ENCODE measurements around the gene ABHD14A. TPM values are rescaled to one million over a fixed set of nuclear protein-coding genes. Genes with fewer than 3 reads are reported as not detected.

Gene ABHD14A
- total RNA-seq, 4 donors from 2014 or later = 3.1 to 11.9 (median 8.3) TPM

DNA sequence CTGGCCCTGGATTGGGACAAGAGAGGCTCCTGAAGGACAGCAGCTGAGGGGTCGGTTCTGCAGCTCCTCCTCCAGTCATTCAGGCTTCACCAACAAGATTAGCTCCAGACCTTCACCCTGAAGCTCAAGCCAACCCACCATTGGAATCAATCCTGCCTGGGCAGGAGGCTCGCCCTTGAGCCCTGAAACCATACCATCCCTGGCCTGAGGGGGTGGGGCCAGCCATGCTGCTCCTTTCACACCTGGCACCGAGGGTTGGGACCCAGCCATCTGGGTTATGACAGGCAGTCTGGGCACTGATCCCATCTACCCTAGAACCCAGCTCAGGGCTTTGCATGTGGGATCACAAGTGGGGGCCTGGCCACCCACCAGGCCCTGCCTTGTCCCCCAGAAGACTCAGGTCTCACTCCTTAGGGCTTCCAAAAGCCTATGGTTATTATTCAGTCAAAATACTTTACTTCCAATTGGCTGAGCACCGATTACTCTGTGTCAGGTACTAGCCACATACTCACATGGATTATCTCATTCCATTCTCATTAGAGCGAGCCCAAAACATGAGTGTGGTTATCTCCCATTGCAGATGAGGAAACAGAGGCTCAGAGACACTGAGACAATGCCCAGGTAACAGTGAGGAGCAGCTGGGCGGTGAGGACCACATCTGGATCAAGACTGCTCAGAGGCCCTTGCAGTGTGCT is 4.1 kb upstream of the ABHD14A start:
- whole genome bisulfite sequencing = 63% methylated on average over 4 of the region's 6 CpGs
- H3K9me3 ChIP-seq = no peaks in the 10 kb centered on the region
- H3K4me3 ChIP-seq = no peak overlapping the region
- no peak overlapping the region for H3K27ac ChIP-seq
- H3K27me3 ChIP-seq = no peaks in the 10 kb centered on the region
- no peaks in the 10 kb centered on the region for H3K36me3 ChIP-seq
- DNase-seq (ENCODE audit: low spot score in 2 of 2) = no peak
- TF ChIP-seq POLR2AphosphoS5 (IDR thresholded peaks at IDR 0.05) = no peak
- no peak for TF ChIP-seq POLR2A (IDR thresholded peaks at IDR 0.05)
- no peak for TF ChIP-seq EP300 (IDR thresholded peaks at IDR 0.05)
- TF ChIP-seq, protein P1, sequence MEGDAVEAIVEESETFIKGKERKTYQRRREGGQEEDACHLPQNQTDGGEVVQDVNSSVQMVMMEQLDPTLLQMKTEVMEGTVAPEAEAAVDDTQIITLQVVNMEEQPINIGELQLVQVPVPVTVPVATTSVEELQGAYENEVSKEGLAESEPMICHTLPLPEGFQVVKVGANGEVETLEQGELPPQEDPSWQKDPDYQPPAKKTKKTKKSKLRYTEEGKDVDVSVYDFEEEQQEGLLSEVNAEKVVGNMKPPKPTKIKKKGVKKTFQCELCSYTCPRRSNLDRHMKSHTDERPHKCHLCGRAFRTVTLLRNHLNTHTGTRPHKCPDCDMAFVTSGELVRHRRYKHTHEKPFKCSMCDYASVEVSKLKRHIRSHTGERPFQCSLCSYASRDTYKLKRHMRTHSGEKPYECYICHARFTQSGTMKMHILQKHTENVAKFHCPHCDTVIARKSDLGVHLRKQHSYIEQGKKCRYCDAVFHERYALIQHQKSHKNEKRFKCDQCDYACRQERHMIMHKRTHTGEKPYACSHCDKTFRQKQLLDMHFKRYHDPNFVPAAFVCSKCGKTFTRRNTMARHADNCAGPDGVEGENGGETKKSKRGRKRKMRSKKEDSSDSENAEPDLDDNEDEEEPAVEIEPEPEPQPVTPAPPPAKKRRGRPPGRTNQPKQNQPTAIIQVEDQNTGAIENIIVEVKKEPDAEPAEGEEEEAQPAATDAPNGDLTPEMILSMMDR (IDR thresholded peaks at IDR 0.05) = no peak
- peaks cover 81% of the 10 kb centered on the region for H3K4me1 ChIP-seq

DNA sequence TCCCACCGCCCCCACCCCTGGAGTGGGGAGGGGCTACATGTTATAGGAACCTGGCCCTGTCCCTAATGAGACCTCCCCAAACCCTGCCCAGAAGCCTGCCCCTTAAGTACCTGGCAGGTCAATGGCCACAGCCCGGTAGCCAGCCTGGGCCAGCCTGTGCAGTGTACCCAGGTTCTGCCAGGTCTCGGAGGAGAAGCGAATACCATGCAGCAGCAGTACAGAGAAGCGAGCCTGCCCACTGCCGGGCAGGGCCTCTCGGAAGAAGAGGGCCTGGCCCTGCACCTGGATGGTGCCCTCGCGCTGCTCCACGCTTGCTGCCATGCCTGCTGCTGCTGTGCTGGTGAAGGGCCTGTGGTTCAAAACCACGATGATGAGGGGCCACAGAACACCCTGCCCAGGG is 3.5 kb upstream of the ABHD14A start:
- Histone ChIP-seq H3K9me3 (no peaks in the 10 kb centered on the region), H3K36me3 (no peaks in the 10 kb centered on the region), H3K4me3 (no peak overlapping the region), H3K27ac (no peak overlapping the region), H3K27me3 (no peaks in the 10 kb centered on the region), H3K4me1 (peaks cover 80% of the 10 kb centered on the region)
- TF ChIP-seq POLR2AphosphoS5 (IDR thresholded peaks at IDR 0.05) = no peak
- TF ChIP-seq EP300 (IDR thresholded peaks at IDR 0.05) = no peak
- TF ChIP-seq, protein P1 (IDR thresholded peaks at IDR 0.05) = no peak
- no peak for TF ChIP-seq POLR2A (IDR thresholded peaks at IDR 0.05)
- 83% methylated on average over 3 of the region's 11 CpGs for WGBS
- no peak for DNase-seq (ENCODE audit: low spot score in 2 of 2)

DNA sequence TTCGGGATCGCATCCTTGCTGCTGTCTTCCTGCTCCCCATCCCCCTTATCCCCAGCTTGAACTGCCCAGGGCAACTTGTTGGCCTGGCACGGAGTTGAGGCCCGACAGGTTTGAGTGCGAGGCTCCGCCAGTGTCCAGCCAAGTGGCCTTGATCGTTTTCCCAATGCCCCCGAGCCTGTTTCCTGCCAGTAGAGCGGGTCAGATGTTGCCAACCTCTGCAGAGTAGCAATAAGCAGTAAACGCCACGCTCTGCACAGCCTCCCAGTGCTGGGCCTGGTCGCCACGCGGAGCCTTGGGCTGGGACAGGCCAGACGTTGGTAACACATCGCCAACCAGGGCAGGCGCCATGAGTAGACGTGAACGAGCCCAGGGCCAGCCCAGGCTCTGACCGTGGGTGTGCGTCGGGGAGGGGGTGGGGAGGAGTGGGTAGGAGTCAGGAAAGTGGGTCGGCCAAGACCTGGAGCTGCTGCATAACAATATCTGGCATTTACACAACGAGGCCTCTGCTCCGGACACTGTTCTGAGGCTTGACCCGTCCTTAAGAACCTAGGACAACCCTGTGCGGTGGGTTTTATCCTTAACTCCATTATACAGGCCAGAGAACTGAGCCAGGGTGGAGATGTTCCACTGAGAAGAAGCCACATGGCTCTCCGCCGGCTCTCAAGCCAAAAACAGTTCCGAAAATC is 444 bp upstream of the ABHD14A start:
- Histone ChIP-seq H3K4me3 (peak overlapping the region; percentile 56), H3K27ac (peak overlapping the region; percentile 79), H3K9me3 (no peaks in the 10 kb centered on the region), H3K27me3 (no peaks in the 10 kb centered on the region), H3K36me3 (no peaks in the 10 kb centered on the region), H3K4me1 (peaks cover 72% of the 10 kb centered on the region)
- no peak for DNase-seq (ENCODE audit: low spot score in 2 of 2)
- WGBS = 4% methylated on average over 14 of the region's 30 CpGs
- TF ChIP-seq, protein P1 (IDR thresholded peaks at IDR 0.05) = no peak
- TF ChIP-seq POLR2AphosphoS5 (IDR thresholded peaks at IDR 0.05) = no peak

DNA sequence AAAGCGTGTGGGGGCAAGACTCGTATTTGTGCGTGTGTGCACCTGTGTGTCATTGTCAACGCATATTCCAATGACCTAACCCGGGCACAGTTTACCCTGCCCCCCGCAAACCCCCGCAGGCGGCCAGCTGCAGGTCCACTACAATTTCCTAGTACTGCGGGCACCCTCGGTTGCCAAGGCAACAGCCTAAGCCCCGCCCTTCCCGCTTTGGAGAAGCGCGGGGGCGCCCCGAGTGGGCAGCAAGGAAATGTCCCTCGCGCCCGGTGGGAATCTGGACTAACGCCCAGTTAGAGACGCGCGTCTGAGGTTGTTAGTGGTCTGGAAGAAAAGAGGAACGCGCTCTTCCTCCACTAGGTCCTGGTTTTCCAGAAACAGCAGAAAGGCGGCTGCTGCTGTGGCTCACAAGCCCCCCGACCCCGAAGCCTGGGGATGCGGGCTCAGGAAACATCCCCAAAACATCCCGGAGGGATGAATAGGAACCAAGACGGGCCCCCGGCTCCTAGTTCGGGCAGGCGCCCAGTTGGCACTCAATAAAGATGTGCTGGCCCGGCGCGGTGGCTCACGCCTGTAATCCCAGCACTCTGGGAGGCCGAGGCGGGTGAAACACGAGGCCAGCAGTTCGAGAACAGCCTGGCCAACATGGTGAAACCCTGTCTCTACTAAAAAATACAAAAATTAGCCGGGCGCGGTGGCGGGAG is 1.1 kb downstream of the ABHD14A start:
- WGBS = 54% methylated on average over 41 of the region's 46 CpGs
- peaks cover 60% of the 10 kb centered on the region for H3K4me1 ChIP-seq
- TF ChIP-seq, protein P1 (IDR thresholded peaks at IDR 0.05) = peak in 1 of 2 donors; percentile 11
- no peak for TF ChIP-seq EP300 (IDR thresholded peaks at IDR 0.05)
- H3K27me3 ChIP-seq = no peaks in the 10 kb centered on the region
- peak; percentile 89 to 91 for DNase-seq (ENCODE audit: low spot score in 2 of 2)
- peak overlapping the region; percentile 11 for H3K27ac ChIP-seq
- H3K9me3 ChIP-seq = no peaks in the 10 kb centered on the region
- H3K4me3 ChIP-seq = peak overlapping the region; percentile 56
- H3K36me3 ChIP-seq = peaks cover 5% of the 10 kb centered on the region
